ENCODE data around the gene GAS5.
"Not testable (repeated sequence)": the region's sequence is repeated elsewhere in the genome, so short reads cannot be mapped to it uniquely, and the experiment has no call there.

GAS5 gene

DNA sequence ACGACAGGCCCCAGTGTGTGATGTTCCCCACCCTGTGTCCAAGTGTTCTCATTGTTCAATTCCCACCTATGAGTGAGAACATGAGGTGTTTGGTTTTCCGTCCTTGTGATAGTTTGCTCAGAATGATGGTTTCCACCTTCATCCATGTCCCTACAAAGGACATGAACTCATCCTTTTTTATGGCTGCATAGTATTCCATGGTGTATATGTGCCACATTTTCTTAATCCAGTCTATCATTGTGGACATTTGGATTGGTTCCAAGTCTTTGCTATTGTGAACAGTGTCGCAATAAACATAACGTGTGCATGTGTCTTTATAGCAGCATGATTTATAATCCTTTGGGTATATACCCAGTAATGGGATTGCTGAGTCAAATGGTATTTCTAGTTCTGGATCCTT is 13.3 kb upstream of the GAS5 start:
- not testable (repeated sequence) for H3K23ac ChIP-seq (ENCODE audit: low read depth, low read length, poor library complexity); H3K79me1 ChIP-seq (ENCODE audit: low read depth, low read length); H3K9ac ChIP-seq (ENCODE audit: low read depth, low read length, poor library complexity); H3K4me1 ChIP-seq (ENCODE audit: control insufficient read depth in 2 of 2, insufficient read depth in 1 of 2, low read depth in 1 of 2, low read length in 2 of 2); H3K14ac ChIP-seq (ENCODE audit: low read length); H2BK5ac ChIP-seq (ENCODE audit: low read length); H3K27ac ChIP-seq (replicated peaks; ENCODE audit: low read length); H2AFZ ChIP-seq (ENCODE audit: low read length); H3K18ac ChIP-seq (ENCODE audit: low read length); H3K27me3 ChIP-seq (ENCODE audit: control insufficient read depth in 3 of 3, insufficient read depth in 3 of 3, low read depth in 1 of 3, low read length in 3 of 3); H4K8ac ChIP-seq (ENCODE audit: low read depth, low read length); H2BK120ac ChIP-seq (ENCODE audit: low read depth, low read length); H3K4me3 ChIP-seq (ENCODE audit: low read length in 2 of 2); H4K91ac ChIP-seq (ENCODE audit: low read depth, low read length, poor library complexity); H3K4me2 ChIP-seq (ENCODE audit: insufficient read depth, low read length, poor library complexity, severe bottlenecking); DNase-seq (ENCODE audit: low spot score); H3K9me3 ChIP-seq (replicated peaks in 1 of 2; ENCODE audit: control insufficient read depth in 2 of 2, insufficient read depth in 1 of 2, low read depth in 1 of 2, low read length in 2 of 2); H2AK5ac ChIP-seq (ENCODE audit: low read depth, low read length); H3K4ac ChIP-seq (ENCODE audit: low read length); H2BK12ac ChIP-seq (ENCODE audit: low read length); H2BK15ac ChIP-seq (ENCODE audit: low read length)
- no CpG with 5 or more reads among the region's 4 CpGs for WGBS, 2 donors (ENCODE audit: extremely low coverage in 2 of 2, insufficient read length in 2 of 2, insufficient replicate concordance in 1 of 2)
- H3K36me3 ChIP-seq (replicated peaks in 1 of 2; ENCODE audit: control insufficient read depth in 2 of 2, insufficient read depth in 2 of 2, low read length in 2 of 2) = peaks cover 8 to 53% of the 10 kb centered on the region in 2 donors

DNA sequence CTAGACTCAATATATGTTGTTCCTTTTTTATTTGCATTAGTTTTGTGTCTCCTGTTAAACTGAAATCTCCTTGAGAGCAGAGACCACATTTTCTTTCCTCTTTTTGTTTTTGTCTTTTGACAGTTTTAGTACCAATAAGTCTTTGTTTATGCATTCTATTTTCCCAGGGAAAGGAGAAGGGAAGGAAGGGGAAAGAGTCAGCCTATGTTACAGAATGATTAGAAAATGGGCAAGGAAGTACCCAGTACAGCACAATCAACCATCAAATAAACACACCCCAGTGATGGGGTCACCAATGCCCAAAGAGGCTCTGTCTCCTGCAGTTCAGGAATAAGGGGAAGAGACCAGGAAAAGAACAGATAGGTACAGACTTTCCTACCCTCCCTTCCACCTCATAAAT is 10.5 kb upstream of the GAS5 start:
- Histone ChIP-seq H3K4me2 (ENCODE audit: insufficient read depth, low read length, poor library complexity, severe bottlenecking) (no peak overlapping the region), H3K23ac (ENCODE audit: low read depth, low read length, poor library complexity) (no peak overlapping the region), H2BK12ac (ENCODE audit: low read length) (no peak overlapping the region), H3K9ac (ENCODE audit: low read depth, low read length, poor library complexity) (no peak overlapping the region), H2BK5ac (ENCODE audit: low read length) (no peak overlapping the region), H3K79me1 (ENCODE audit: low read depth, low read length) (peaks cover 2% of the 10 kb centered on the region), H3K4ac (ENCODE audit: low read length) (no peak overlapping the region), H3K14ac (ENCODE audit: low read length) (no peak overlapping the region), H3K4me3 (ENCODE audit: low read length in 2 of 2) (no peak overlapping the region), H3K4me1 (ENCODE audit: control insufficient read depth in 2 of 2, insufficient read depth in 1 of 2, low read depth in 1 of 2, low read length in 2 of 2) (no peaks in the 10 kb centered on the region), H3K18ac (ENCODE audit: low read length) (no peak overlapping the region), H2BK15ac (ENCODE audit: low read length) (no peak overlapping the region), H2AK5ac (ENCODE audit: low read depth, low read length) (no peak overlapping the region), H3K27ac (replicated peaks; ENCODE audit: low read length) (no peak overlapping the region), H2BK120ac (ENCODE audit: low read depth, low read length) (no peak overlapping the region), H4K8ac (ENCODE audit: low read depth, low read length) (no peak overlapping the region), H3K27me3 (ENCODE audit: control insufficient read depth in 3 of 3, insufficient read depth in 3 of 3, low read depth in 1 of 3, low read length in 3 of 3) (no peaks in the 10 kb centered on the region), H3K36me3 (replicated peaks in 1 of 2; ENCODE audit: control insufficient read depth in 2 of 2, insufficient read depth in 2 of 2, low read length in 2 of 2) (peaks cover 2 to 60% of the 10 kb centered on the region in 2 donors), H4K91ac (ENCODE audit: low read depth, low read length, poor library complexity) (no peak overlapping the region), H2AFZ (ENCODE audit: low read length) (no peak overlapping the region), H3K9me3 (replicated peaks in 1 of 2; ENCODE audit: control insufficient read depth in 2 of 2, insufficient read depth in 1 of 2, low read depth in 1 of 2, low read length in 2 of 2) (no peaks in the 10 kb centered on the region)
- DNase-seq (ENCODE audit: low spot score) = no peak

DNA sequence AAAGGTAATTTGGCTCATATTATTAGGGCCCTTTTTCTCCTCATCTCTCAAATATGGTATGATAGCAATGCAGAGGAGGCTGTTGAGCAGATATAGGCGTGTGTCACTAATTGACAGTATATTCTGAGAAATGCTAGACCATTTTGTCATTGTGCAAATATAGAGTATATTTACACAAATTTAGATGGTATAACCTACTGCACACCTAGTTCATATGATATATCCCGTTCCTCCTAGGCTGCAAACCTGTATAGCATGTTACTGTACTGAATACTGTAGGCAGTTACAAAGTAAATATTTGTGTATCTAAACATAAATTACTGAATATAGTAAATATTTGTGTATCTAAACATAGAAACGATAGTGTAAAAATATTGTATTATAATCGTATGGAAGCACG is 8.9 kb upstream of the GAS5 start:
- H2BK5ac ChIP-seq (ENCODE audit: low read length) = no peak overlapping the region
- H3K36me3 ChIP-seq (replicated peaks in 1 of 2; ENCODE audit: control insufficient read depth in 2 of 2, insufficient read depth in 2 of 2, low read length in 2 of 2) = peaks cover 2 to 70% of the 10 kb centered on the region in 2 donors
- H2AK5ac ChIP-seq (ENCODE audit: low read depth, low read length) = no peak overlapping the region
- H3K4me1 ChIP-seq (ENCODE audit: control insufficient read depth in 2 of 2, insufficient read depth in 1 of 2, low read depth in 1 of 2, low read length in 2 of 2) = no peaks in the 10 kb centered on the region
- no peak overlapping the region for H3K23ac ChIP-seq (ENCODE audit: low read depth, low read length, poor library complexity)
- H2BK120ac ChIP-seq (ENCODE audit: low read depth, low read length) = no peak overlapping the region
- H2BK15ac ChIP-seq (ENCODE audit: low read length) = no peak overlapping the region
- H3K79me1 ChIP-seq (ENCODE audit: low read depth, low read length) = peaks cover 2% of the 10 kb centered on the region
- DNase-seq (ENCODE audit: low spot score) = no peak
- H2AFZ ChIP-seq (ENCODE audit: low read length) = no peak overlapping the region
- no peak overlapping the region for H4K91ac ChIP-seq (ENCODE audit: low read depth, low read length, poor library complexity)
- no peak overlapping the region for H3K4me3 ChIP-seq (ENCODE audit: low read length in 2 of 2)
- H4K8ac ChIP-seq (ENCODE audit: low read depth, low read length) = no peak overlapping the region
- H3K18ac ChIP-seq (ENCODE audit: low read length) = no peak overlapping the region
- WGBS, 2 donors (ENCODE audit: extremely low coverage in 2 of 2, insufficient read length in 2 of 2, insufficient replicate concordance in 1 of 2) = 100% methylated on average over 3 of the region's 5 CpGs; no CpG with 5 or more reads in 1 of the 2 donors
- H3K4me2 ChIP-seq (ENCODE audit: insufficient read depth, low read length, poor library complexity, severe bottlenecking) = no peak overlapping the region
- H3K9ac ChIP-seq (ENCODE audit: low read depth, low read length, poor library complexity) = no peak overlapping the region
- no peak overlapping the region for H3K27ac ChIP-seq (replicated peaks; ENCODE audit: low read length)
- H3K9me3 ChIP-seq (replicated peaks in 1 of 2; ENCODE audit: control insufficient read depth in 2 of 2, insufficient read depth in 1 of 2, low read depth in 1 of 2, low read length in 2 of 2) = no peaks in the 10 kb centered on the region
- H2BK12ac ChIP-seq (ENCODE audit: low read length) = no peak overlapping the region
- no peak overlapping the region for H3K4ac ChIP-seq (ENCODE audit: low read length)
- H3K14ac ChIP-seq (ENCODE audit: low read length) = no peak overlapping the region
- H3K27me3 ChIP-seq (ENCODE audit: control insufficient read depth in 3 of 3, insufficient read depth in 3 of 3, low read depth in 1 of 3, low read length in 3 of 3) = no peaks in the 10 kb centered on the region

DNA sequence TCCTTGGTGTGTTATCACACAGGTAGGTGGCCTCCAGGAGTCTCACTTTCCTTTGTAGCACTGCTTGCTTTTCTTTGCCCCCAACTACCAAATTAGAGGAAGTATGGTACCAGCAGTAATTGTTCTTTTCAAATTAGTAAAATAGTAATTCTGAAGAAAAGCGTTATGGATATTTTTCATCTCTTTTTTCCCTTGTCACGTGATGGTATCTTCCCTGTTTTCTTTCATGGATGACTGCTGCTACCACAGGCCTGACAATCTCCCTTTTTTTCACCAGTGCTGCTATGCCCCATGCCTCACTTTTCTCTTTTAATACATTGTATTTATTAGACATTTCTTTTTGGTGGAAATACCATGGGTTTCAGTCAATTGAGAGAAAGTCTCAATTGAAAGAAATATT is 3.7 kb upstream of the GAS5 start:
- H3K27me3 ChIP-seq (ENCODE audit: control insufficient read depth in 3 of 3, insufficient read depth in 3 of 3, low read depth in 1 of 3, low read length in 3 of 3) = no peaks in the 10 kb centered on the region
- no peak overlapping the region for H3K4me2 ChIP-seq (ENCODE audit: insufficient read depth, low read length, poor library complexity, severe bottlenecking)
- no peak overlapping the region for H3K4me3 ChIP-seq (ENCODE audit: low read length in 2 of 2)
- WGBS, 2 donors (ENCODE audit: extremely low coverage in 2 of 2, insufficient read length in 2 of 2, insufficient replicate concordance in 1 of 2) = no CpG with 5 or more reads among the region's 2 CpGs
- no peak overlapping the region for H3K23ac ChIP-seq (ENCODE audit: low read depth, low read length, poor library complexity)
- no peak overlapping the region for H3K14ac ChIP-seq (ENCODE audit: low read length)
- peaks cover 2% of the 10 kb centered on the region for H3K79me1 ChIP-seq (ENCODE audit: low read depth, low read length)
- no peak overlapping the region for H2BK15ac ChIP-seq (ENCODE audit: low read length)
- no peak overlapping the region for H4K91ac ChIP-seq (ENCODE audit: low read depth, low read length, poor library complexity)
- H4K8ac ChIP-seq (ENCODE audit: low read depth, low read length) = no peak overlapping the region
- no peak overlapping the region for H3K9ac ChIP-seq (ENCODE audit: low read depth, low read length, poor library complexity)
- no peak overlapping the region for H3K18ac ChIP-seq (ENCODE audit: low read length)
- no peak overlapping the region for H3K4ac ChIP-seq (ENCODE audit: low read length)
- no peak overlapping the region for H2AK5ac ChIP-seq (ENCODE audit: low read depth, low read length)
- no peak overlapping the region for H2BK120ac ChIP-seq (ENCODE audit: low read depth, low read length)
- H3K36me3 ChIP-seq (replicated peaks in 1 of 2; ENCODE audit: control insufficient read depth in 2 of 2, insufficient read depth in 2 of 2, low read length in 2 of 2) = peaks cover 6 to 67% of the 10 kb centered on the region in 2 donors
- H3K27ac ChIP-seq (replicated peaks; ENCODE audit: low read length) = no peak overlapping the region
- no peaks in the 10 kb centered on the region for H3K9me3 ChIP-seq (replicated peaks in 1 of 2; ENCODE audit: control insufficient read depth in 2 of 2, insufficient read depth in 1 of 2, low read depth in 1 of 2, low read length in 2 of 2)
- no peak overlapping the region for H2BK5ac ChIP-seq (ENCODE audit: low read length)
- no peak overlapping the region for H2AFZ ChIP-seq (ENCODE audit: low read length)
- H2BK12ac ChIP-seq (ENCODE audit: low read length) = no peak overlapping the region
- no peak for DNase-seq (ENCODE audit: low spot score)
- peaks cover 0 to 4% of the 10 kb centered on the region in 2 donors for H3K4me1 ChIP-seq (ENCODE audit: control insufficient read depth in 2 of 2, insufficient read depth in 1 of 2, low read depth in 1 of 2, low read length in 2 of 2)

Measured in neuronal stem cell (in vitro differentiated cells).